SK-N-SH treated with all-trans-retinoic acid at 6 μM for 48 hours (cell line): ENCODE results near the gene NFYA.

ENCODE experiments used
- ATAC-seq: fragments of 200-7000 bp; cut with Tn5 transposase; 3 replicates; pipeline ENCODE4 v1.9.1; 2020; ENCODE audit warnings: mild to moderate bottlenecking, moderate library complexity
- ARNTL ChIP-seq: fragments of 450-650 bp; formaldehyde crosslinking; IDR thresholded peaks from 2 replicates; pipeline ENCODE4 v1.5.0; 2020; ENCODE audit warnings: low read depth, mild to moderate bottlenecking, moderate library complexity, borderline replicate concordance
- BACH2 ChIP-seq: fragments of 250-450 bp; sonication (Bioruptor Pico); IDR thresholded peaks from 2 replicates; pipeline ENCODE4 v1.9.0; 2021; ENCODE audit warnings: mild to moderate bottlenecking, borderline replicate concordance
- CREB5 ChIP-seq: fragments of 250-450 bp; sonication (Bioruptor Pico); IDR thresholded peaks from 2 replicates; pipeline ENCODE4 v1.5.1; 2020; ENCODE audit warnings: low read depth, mild to moderate bottlenecking, moderate library complexity
- CSDC2 ChIP-seq: fragments of 250-450 bp; sonication (Bioruptor Pico); IDR thresholded peaks from 2 replicates; pipeline ENCODE4 v1.5.0; 2020; ENCODE audit warnings: mild to moderate bottlenecking, moderate library complexity
- CSRNP3 ChIP-seq: fragments of 250-450 bp; sonication (Bioruptor Pico); IDR thresholded peaks from 2 replicates; pipeline ENCODE4 v1.5.1; 2021; ENCODE audit warnings: mild to moderate bottlenecking, moderate library complexity
- ESRRG ChIP-seq: fragments of 250-450 bp; sonication (Bioruptor Pico); IDR thresholded peaks from 2 replicates; pipeline ENCODE4 v1.6.1; 2021; ENCODE audit warnings: mild to moderate bottlenecking
- GLIS3 ChIP-seq: fragments of 250-450 bp; sonication (Bioruptor Pico); IDR thresholded peaks from 2 replicates; pipeline ENCODE4 v1.5.0; 2020; ENCODE audit warnings: mild to moderate bottlenecking, moderate library complexity
- ISL1 ChIP-seq: fragments of 250-450 bp; sonication (Bioruptor Pico); IDR thresholded peaks from 2 replicates; pipeline ENCODE4 v2.1.2; 2022; ENCODE audit warnings: mild to moderate bottlenecking, moderate library complexity
- TCF4 ChIP-seq: fragments of 250-450 bp; sonication (Bioruptor Pico); IDR thresholded peaks from 2 replicates; pipeline ENCODE4 v1.8.0; 2021; ENCODE audit warnings: mild to moderate bottlenecking, moderate library complexity, borderline replicate concordance
- TOX ChIP-seq: fragments of 250-450 bp; sonication (Bioruptor Pico); IDR thresholded peaks from 2 replicates; pipeline ENCODE4 v1.8.0; 2021; ENCODE audit warnings: mild to moderate bottlenecking, moderate library complexity, borderline replicate concordance
- ZC3H10 ChIP-seq: fragments of 250-450 bp; sonication (Bioruptor Pico); IDR thresholded peaks from 2 replicates; pipeline ENCODE4 v1.5.1; 2021; ENCODE audit warnings: mild to moderate bottlenecking, moderate library complexity
- ZFP3 ChIP-seq: fragments of 250-450 bp; sonication (Bioruptor Pico); IDR thresholded peaks from 2 replicates; pipeline ENCODE4 v1.5.0; 2020; ENCODE audit warnings: mild to moderate bottlenecking, moderate library complexity
- ZFP30 ChIP-seq: fragments of 450-650 bp; formaldehyde crosslinking; IDR thresholded peaks from 2 replicates; pipeline ENCODE4 v1.5.0; 2022; ENCODE audit warnings: mild to moderate bottlenecking, moderate library complexity
- ZNF565 ChIP-seq: fragments of 450-650 bp; formaldehyde crosslinking; conservative IDR thresholded peaks from 2 replicates; pipeline ENCODE4 v1.5.0; 2020; ENCODE audit warnings: low read depth, mild to moderate bottlenecking, moderate library complexity
- ZNF70 ChIP-seq: fragments of 450-650 bp; formaldehyde crosslinking; IDR thresholded peaks from 2 replicates; pipeline ENCODE4 v1.5.0; 2020; ENCODE audit warnings: mild to moderate bottlenecking, moderate library complexity
- ZNF8 ChIP-seq: fragments of 450-650 bp; formaldehyde crosslinking; IDR thresholded peaks from 2 replicates; pipeline ENCODE4 v1.5.0; 2020; ENCODE audit warnings: mild to moderate bottlenecking, moderate library complexity
- TF ChIP-seq, protein P1 (sequence below): fragments of 250-450 bp; sonication (Bioruptor Pico); IDR thresholded peaks from 2 replicates; pipeline ENCODE4 v1.8.0; 2021; ENCODE audit warnings: low read depth, mild to moderate bottlenecking, moderate library complexity, borderline replicate concordance

Gene NFYA

GRCh38 chr6:41049521-41049920 is 23.3 kb upstream of the NFYA start (continued):
- TF ChIP-seq CSRNP3 (no peak), GLIS3 (no peak), BACH2 (CRISPR knock-in tag) (no peak), ZNF565 (no peak), ZC3H10 (CRISPR knock-in tag) (no peak), TCF4 (no peak)
- TF ChIP-seq, all 23 proteins: peak for 0

- ATAC-seq, result no peak
- TF ChIP-seq BACH2 (CRISPR knock-in tag), result no peak
- no peak for TF ChIP-seq TCF4
- no peak for TF ChIP-seq ZNF8 (CRISPR knock-in tag)
- no peak for TF ChIP-seq ISL1 (CRISPR knock-in tag)
Measured at GRCh38 chr6:41049955-41050354, 22.8 kb upstream of the NFYA start.

DNA sequence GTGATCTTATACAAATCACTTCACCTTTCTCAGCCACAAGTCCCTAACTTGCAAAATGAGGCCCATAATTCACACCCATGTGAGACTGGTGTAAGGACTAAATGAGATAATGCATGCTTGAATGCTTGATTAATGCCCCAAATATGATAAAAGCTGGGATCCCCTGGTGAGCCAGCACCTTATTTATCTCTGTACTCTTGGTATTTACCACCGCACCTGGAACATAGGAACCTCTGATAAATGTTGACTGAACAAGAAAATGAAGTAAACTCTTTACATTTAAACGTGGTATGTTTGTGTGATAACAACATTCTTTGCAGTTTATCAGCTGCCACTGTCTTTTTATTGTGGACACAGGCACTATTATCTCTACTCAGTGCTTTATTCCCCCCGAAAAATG is 22.2 kb upstream of the NFYA start:
- TF ChIP-seq CSRNP3 (no peak), TOX (CRISPR knock-in tag) (no peak)
- TF ChIP-seq, all 23 proteins: peak for 0
- no peak for ATAC-seq

GRCh38 chr6:41051873-41052272 is 20.9 kb upstream of the NFYA start:
- no peak for TF ChIP-seq ZC3H10 (CRISPR knock-in tag)
- no peak for TF ChIP-seq CSDC2
- TF ChIP-seq ZNF8 (CRISPR knock-in tag), result no peak
- TF ChIP-seq, protein P1, sequence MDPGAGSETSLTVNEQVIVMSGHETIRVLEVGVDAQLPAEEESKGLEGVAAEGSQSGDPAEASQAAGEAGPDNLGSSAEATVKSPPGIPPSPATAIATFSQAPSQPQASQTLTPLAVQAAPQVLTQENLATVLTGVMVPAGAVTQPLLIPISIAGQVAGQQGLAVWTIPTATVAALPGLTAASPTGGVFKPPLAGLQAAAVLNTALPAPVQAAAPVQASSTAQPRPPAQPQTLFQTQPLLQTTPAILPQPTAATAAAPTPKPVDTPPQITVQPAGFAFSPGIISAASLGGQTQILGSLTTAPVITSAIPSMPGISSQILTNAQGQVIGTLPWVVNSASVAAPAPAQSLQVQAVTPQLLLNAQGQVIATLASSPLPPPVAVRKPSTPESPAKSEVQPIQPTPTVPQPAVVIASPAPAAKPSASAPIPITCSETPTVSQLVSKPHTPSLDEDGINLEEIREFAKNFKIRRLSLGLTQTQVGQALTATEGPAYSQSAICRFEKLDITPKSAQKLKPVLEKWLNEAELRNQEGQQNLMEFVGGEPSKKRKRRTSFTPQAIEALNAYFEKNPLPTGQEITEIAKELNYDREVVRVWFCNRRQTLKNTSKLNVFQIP (CRISPR knock-in tag), result no peak
- TF ChIP-seq, all 23 proteins: peak for 0
- no peak for ATAC-seq

GRCh38 chr6:41053041-41053440 is 19.7 kb upstream of the NFYA start, which contains the start of gene APOBEC2:
Gene APOBEC2, plus strand, starts transcription at chr6:41053202. Its CDS starts 146 bp downstream, at chr6:41053348.
- ATAC-seq, result no peak
- no peak for TF ChIP-seq CSDC2
- no peak for TF ChIP-seq ZNF70 (CRISPR knock-in tag)
- no peak for TF ChIP-seq GLIS3
- no peak for TF ChIP-seq CSRNP3
- no peak for TF ChIP-seq CREB5 (CRISPR knock-in tag)
- no peak for TF ChIP-seq ZFP3 (CRISPR knock-in tag)
- no peak for TF ChIP-seq ZFP30 (CRISPR knock-in tag)
- no peak for TF ChIP-seq ARNTL
- no peak for TF ChIP-seq ZNF8 (CRISPR knock-in tag)
- no peak for TF ChIP-seq ESRRG (CRISPR knock-in tag)
- TF ChIP-seq TCF4, result no peak

DNA sequence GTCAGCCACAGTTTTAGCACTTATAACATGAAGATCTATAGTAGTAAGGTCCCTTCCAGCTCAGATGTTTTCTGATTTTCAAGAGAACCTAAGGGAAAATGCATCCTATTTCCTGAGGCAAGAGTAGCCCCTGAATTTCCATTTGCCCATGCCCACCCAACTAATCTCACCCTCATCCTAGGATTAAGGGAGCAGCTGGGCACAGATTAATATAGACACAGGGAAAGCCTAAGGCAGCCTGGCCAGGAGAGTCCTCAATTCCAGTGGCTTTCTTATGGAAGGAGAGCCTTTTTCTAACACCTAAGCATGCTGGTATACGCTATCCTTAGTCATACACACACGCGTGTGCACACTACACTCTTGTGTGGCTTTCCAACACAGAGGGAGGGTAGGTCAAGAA is 18.3 kb upstream of the NFYA start:
- ATAC-seq, result no peak
- TF ChIP-seq TOX (CRISPR knock-in tag) (no peak), ARNTL (no peak), CREB5 (CRISPR knock-in tag) (no peak)
